ENCODE measurements around the gene ADGRA3. TPM values are rescaled to one million over a fixed set of nuclear protein-coding genes. Genes with fewer than 3 reads are reported as not detected.

ADGRA3 gene
- total and polyA plus RNA-seq, 2 of the 13 experiments (the other 11 are each of a cell fraction or from before 2014, with no cell fraction given): 32.2 to 40.8 TPM

- no peak for TF ChIP-seq ZNF407 (CRISPR knock-in tag; IDR thresholded peaks at IDR 0.05; ENCODE audit: not compliant biosample characterization)
- no peak for TF ChIP-seq ZNF652 (CRISPR knock-in tag; IDR thresholded peaks at IDR 0.05; ENCODE audit: borderline replicate concordance, low read depth)
- no peak for TF ChIP-seq PAWR (CRISPR knock-in tag; IDR thresholded peaks at IDR 0.05; ENCODE audit: borderline replicate concordance)
- TF ChIP-seq KMT2B (CRISPR knock-in tag; IDR thresholded peaks at IDR 0.05): no peak
- TF ChIP-seq ZNF142 (CRISPR knock-in tag; IDR thresholded peaks at IDR 0.05): no peak
- no peak for TF ChIP-seq ZFP90 (CRISPR knock-in tag; IDR thresholded peaks at IDR 0.05; ENCODE audit: borderline replicate concordance)
- TF ChIP-seq MIER2 (CRISPR knock-in tag; IDR thresholded peaks at IDR 0.05): no peak
- TF ChIP-seq ATRX (CRISPR knock-in tag; IDR thresholded peaks at IDR 0.05; ENCODE audit: borderline replicate concordance): no peak
- no peak for TF ChIP-seq ZNF234 (CRISPR knock-in tag; conservative IDR thresholded peaks at IDR 0.05)
- TF ChIP-seq BATF2 (CRISPR knock-in tag; IDR thresholded peaks at IDR 0.05): no peak
- no peak for TF ChIP-seq RXRA (CRISPR knock-in tag; IDR thresholded peaks at IDR 0.05)
- TF ChIP-seq ZNF557 (CRISPR knock-in tag; IDR thresholded peaks at IDR 0.05): no peak
Measured at GRCh38 chr4:22501715-22502095, 14.2 kb downstream of the ADGRA3 start (continued).
